HG03095 (cell line): ENCODE measurements around the gene OBSL1.

Experiments
- ATAC-seq: cut with Tn5 transposase; IDR thresholded peaks from one replicate; pipeline ENCODE4 v1.9.1; 2021; ENCODE audit warnings: moderate library complexity; ENCODE audit not compliant: unreplicated experiment

Gene OBSL1

DNA sequence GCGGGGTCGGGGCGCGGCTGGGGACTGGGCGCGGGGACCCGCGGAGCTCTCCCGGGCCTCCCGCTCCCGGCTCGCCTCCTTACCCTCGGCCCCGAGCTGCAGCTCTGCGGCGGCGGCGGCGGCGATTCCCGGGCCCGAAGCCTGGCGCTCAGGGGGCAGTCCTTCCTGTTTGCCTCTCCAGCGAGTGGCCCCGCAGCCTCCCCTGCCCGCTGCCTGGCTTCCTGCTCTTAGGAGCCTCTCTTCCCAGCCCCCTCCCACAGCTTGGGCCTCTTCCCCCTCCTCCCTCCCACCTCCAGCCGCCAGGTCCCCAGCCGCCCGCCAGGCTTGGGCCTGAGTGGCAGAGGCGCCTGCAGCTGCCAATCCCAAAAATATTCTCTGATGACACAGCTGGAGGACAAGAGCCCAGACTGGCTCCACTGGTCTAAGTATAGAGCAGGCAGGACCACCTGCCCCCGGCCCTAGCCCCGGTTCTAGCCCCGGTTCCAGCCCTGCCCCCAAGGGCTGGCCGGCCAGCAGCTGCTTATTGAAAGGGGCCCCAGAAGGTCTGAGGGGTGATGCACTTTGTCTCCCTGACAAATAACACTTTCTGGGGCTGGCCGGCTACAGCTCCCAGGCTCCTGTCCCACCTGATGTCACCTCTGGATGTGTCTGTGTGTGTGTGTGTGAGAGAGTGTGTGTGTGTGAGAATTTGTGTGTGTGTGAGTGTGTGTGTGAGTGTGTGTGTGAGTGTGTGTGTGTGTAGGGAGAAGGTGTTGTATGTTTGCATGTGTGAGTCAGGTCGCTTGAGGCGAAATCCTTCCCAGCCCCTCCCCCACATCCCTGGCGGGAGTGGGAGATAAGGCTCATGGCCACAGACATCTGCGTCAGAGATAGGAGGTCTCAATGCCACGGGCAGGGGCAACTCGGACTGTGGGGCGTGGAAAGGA lies at the start of gene OBSL1:
Gene OBSL1, minus strand, starts transcription at position 229 of the 926 bp plus-strand sequence. CDS start 307 bp downstream, outside the sequence.
- ATAC-seq: no peak

GRCh38 chr2:219620546-219620945 lies 49.2 kb upstream of the OBSL1 start:
- ATAC-seq: no peak

GRCh38 chr2:219619235-219619634 lies 47.9 kb upstream of the OBSL1 start:
- ATAC-seq: no peak

DNA sequence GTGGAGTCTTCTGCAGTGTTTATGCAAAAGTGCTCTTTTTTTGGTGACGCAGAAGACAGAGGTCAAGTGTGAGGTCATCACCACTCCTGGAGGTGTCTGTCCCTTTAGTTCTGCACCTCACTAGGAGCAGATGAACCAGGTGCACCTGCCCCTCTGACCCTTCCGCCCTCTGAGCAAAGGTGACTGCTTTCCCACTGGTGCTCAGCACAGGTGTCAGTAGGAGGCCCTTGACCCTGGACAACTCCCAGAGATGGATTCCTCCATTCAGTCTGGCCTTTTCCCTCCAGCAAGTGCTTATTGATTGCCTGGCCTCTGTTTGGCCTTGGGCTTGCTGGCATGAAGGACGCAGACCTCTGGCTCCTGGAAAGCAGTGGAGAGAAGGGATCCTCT lies 47.4 kb upstream of the OBSL1 start:
- ATAC-seq: no peak

DNA sequence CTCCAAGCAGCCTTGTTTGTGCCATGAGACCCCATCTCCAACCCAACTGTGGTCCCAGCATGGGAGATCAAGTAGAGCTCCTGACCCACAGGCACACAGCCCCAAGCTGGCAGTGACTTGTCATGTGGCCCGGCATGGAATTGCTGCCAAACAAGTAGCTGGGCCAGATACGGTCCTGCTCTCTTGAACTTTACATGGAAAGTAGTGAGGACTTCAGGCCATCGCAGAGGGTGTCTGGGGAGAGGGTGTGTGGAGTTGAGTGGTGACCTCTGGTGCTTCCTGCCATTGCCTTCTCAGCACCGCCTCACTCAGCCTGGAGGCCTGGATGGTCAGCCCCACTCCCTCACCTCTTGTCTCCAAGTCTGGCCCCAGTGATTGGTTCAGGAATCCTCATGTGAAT lies 45.2 kb upstream of the OBSL1 start:
- no peak for ATAC-seq

DNA sequence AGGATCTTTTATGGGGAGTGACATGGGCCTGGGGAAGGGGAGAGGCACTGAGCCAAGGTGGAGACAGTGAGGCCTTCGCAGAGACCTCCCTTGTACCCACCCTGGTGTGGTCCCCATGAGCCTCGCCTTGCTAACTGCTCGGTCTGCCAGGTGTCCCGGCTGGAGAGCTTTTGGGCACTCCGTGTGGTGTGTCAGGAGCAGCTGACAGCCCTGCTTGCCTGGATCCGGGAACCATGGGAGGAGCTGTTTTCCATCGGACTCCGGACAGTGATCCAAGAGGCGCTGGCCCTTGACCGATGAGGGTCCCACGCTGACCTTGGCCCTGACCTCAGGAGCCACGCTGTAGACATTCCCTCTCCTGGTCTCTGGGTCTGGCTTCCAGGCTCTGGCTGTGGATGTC lies 44.6 kb upstream of the OBSL1 start:
- no peak for ATAC-seq

DNA sequence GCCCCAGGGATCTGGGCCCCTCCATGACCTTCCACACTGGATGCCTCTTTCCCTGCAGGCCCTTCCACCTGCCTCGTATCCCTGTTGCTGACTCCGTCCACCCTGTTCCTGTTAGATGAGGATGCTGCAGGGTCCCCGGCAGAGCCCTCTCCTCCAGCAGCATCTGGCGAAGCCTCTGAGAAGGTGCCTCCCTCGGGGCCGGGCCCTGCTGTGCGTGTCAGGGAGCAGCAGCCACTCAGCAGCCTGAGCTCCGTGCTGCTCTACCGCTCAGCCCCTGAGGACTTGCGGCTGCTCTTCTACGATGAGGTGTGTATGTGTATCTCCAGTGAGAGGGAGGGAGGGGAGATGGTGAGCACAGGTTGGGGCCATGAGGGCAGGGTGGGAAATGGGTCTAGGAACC lies 43.7 kb upstream of the OBSL1 start:
- ATAC-seq: no peak

GRCh38 chr2:219614076-219614860 lies 42.9 kb upstream of the OBSL1 start:
- ATAC-seq: no peak

DNA sequence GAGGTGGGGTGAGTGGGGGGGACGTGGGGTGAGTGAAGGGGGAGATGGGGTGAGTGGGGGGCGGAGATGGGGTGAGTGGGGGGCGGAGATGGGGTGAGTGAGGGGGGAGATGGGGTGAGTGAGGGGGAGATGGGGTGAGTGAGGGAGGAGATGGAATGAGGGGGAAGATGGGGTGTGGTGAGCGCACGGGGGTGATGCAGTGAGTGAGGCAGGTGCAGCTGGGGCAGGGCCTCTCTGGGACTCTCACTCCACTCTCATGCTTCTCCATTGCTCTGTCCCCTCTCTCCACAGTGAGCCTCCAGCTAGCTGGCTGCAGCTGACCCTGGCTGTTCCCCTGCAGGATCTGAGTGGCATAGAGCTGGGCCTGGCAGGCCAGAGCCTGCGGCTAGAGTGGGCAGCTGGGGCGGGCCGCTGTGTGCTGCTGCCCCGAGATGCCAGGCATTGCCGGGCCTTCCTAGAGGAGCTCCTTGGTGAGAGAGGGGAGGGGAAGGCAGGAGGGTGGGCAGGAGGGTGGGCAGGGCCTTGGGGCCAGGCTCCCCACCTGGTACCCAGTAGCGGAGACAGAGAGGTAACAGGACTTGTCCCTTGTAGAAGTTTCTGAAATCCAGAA lies 42.2 kb upstream of the OBSL1 start:
- ATAC-seq: no peak

- no peak for ATAC-seq
Observed at GRCh38 chr2:219612577-219613286, 41.4 kb upstream of the OBSL1 start.

- ATAC-seq: no peak
Observed at GRCh38 chr2:219611866-219612576, 40.7 kb upstream of the OBSL1 start.

DNA sequence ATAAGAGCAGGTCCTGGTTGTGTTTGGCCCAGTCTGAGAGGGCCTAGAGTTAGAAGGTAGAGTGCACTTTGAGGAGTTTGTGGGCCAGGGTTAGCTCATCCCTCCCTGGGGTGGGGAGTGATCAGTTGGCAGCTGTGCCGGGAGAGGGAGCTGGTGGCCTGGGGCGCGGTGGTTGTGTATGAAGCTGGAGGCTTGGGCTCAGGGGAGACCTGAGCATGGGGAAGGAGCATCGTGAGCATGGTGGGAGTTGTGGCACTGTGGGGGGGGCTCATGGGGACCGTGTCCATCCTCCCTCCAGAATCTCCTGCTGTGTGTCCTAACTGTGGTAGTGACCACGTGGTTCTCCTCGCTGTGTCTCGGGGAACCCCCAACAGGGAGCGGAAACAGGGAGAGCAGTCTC lies 40.0 kb upstream of the OBSL1 start:
- no peak for ATAC-seq

- ATAC-seq: no peak
Observed at GRCh38 chr2:219609149-219609750, 37.9 kb upstream of the OBSL1 start.

DNA sequence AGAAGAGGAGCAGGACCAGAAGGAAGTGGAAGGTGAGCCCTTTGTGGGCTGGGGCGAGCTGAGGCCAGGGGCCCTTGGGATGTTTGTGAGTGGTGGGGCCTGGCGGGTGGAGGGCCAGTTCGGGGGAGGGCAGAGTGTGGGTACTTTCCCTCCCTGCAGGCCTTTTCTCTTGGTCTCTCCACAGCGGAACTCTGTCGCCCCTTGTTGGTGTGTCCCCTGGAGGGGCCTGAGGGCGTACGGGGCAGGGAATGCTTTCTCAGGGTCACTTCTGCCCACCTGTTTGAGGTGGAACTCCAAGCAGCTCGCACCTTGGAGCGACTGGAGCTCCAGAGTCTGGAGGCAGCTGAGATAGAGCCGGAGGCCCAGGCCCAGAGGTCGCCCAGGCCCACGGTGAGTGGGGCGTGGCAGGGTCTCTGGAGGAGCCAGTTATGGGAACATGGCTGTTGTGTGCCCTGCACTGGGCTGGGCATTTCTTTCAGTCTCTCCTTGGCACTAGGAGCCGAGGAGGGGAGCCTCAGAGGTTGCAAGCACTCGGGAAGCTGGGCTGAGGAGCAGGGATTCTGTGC lies 37.1 kb upstream of the OBSL1 start:
- no peak for ATAC-seq

- ATAC-seq: no peak
Observed at GRCh38 chr2:219607931-219608330, 36.6 kb upstream of the OBSL1 start.

- no peak for ATAC-seq
Observed at GRCh38 chr2:219605607-219605954, 34.2 kb upstream of the OBSL1 start.

- no peak for ATAC-seq
Observed at GRCh38 chr2:219603771-219604170, 32.4 kb upstream of the OBSL1 start.

DNA sequence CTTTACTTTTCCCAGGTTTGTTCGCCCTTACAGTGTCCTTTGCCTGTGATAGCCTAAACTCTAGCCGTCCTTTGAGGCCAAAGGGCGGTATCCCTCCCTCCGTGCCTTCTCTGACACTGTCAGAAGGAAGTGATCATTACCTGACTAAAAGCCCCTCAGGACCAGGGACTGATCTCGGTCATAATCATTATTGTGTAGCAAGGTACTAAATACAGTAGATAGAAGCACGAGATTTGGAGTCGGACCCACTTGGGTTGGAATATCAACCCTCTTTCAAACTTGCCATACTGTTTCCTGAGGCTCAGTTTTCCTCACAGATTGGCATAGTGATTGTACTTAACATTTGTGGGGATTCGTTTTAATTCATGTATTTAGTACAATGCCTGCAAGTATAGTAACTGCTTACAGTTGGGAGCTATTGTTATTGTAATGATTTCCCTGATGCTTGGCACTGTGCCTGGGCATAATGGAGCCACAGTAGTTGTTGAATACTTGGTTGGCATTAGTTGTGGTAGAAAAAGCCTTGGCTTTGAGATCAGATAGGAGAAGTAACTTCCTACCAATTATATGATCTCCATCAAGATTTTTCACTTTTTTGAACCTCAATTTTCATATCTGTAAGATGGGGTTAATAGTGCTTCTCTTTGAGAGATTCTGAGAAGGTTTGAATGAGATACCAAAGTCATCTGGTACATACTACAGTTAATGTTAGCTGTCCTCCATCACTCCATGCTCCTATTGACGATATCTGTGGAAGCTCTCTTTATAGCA lies 27.2 kb upstream of the OBSL1 start:
- ATAC-seq: no peak
